Measurements from ENCODE around the gene SNX1.

The SNX1 gene

DNA sequence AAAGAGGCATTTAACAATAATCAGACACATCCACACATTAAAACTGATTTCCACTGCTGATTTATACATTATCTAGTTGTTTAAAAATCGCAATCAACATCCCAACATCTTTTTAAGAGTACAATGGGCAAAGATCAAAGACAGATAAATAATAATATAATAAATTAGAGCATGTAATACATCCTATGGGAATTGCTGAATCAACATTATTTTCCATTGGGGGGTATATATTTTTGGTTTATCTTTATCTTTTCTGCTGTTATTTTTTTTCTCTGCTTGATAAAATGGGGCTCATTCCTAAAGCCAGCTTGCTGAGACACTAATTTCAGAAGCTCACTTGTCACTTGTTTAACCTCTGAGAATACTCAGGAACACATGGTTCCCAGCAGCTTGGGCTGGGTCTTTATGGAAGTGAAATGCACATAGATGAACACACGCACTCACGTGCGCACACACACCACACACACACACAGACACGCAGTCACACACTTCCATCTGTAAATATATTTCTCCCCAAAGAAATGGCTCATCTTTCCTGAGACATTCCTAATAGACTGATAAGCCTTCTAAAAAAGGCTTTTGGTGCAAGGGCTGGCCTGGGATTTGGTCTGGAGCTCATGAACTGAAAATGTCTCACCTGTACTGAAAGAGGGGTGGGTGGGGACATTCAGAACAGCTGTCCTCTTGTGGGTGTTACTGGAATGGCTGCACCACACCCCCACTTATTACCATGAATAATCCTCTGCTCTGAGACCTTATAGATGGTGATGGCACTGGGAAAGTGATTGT is 70.5 kb downstream of the SNX1 start:
- DNase-seq = no peak

DNA sequence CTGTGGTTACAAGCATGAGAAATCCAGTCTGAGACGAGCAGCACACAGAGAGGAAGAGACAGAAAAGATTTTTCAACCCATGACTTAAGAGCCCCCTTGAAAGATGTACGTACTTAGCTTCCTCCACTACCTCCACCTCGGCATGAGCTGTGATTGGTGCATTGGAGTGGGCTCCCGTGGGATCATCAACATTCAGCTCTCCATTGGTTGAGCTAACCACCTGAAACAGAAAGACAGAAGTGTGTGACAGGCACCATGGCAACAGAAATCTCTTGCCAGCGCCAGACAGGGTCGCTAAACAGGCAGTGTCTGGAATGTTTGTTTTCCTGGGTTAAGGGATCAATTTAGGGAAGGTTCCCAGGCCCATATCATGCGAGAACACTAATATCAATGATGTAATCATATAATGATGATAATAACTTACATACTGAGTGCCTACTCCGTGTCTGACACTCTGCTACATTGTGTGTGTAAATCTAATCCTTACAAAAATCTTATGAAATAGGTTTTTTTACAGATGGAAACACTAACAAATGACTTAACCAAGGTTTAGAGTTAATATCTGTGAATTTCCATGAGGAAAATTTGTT is 84.5 kb downstream of the SNX1 start:
- DNase-seq = no peak

DNA sequence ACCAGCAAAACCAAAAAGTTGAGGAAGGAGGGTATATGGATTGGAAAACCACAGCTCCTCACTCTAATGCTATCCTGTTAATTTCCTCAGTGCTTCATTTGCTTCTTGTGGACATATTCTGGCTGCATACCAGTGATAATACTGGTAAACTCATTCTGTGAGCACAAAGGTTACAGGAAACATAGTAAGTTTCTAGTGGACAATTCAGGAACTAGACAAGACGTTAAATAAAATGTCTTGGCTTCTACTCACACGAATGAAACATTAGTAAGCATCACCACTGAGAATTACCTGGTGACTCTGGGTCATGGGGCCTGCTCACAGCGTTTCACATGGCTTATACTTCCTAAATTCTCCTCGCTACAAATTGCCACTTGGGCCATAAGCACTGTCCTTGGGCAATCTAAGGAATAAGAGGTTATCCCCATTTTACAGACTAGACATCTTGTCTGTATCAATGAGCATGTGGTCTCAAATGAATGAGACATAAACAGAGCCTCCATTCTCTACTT is 87.1 kb downstream of the SNX1 start:
- no peak for DNase-seq

DNA sequence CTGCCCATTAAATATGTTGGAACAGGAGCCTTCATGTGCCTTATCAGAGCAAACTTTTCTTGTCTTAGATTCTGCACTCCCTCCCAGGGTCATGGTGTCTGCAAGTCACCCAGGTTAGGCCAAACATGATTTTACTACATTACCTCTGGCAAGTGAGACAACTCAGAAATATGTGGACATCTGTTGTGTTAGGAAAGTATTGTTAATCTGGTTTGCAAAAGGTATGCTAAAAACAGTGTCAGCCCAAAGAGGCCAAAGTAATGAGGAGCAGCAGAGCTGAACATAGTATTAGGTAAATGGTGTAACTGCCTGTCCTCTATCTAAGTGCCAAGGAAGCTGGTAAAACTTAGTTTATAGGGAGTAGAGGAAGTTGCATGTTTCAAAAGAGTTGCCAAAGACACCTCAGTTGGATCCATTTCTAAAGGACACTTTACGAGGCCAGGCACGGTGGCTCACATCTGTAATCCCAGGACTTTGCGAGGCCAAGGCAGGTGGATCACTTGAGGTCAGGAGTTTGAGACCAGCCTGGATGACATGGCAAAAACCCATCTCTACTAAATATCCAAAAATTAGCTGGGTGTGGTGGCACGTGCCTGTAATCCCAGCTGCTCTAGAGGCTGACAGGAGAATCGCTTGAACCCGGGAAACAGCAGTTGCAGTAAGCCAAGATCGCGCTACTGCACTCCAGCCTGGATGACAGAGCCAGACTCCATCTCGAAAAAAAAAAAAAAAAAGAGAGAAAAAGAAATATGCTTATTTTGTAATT is 89.5 kb downstream of the SNX1 start:
- DNase-seq = no peak

DNA sequence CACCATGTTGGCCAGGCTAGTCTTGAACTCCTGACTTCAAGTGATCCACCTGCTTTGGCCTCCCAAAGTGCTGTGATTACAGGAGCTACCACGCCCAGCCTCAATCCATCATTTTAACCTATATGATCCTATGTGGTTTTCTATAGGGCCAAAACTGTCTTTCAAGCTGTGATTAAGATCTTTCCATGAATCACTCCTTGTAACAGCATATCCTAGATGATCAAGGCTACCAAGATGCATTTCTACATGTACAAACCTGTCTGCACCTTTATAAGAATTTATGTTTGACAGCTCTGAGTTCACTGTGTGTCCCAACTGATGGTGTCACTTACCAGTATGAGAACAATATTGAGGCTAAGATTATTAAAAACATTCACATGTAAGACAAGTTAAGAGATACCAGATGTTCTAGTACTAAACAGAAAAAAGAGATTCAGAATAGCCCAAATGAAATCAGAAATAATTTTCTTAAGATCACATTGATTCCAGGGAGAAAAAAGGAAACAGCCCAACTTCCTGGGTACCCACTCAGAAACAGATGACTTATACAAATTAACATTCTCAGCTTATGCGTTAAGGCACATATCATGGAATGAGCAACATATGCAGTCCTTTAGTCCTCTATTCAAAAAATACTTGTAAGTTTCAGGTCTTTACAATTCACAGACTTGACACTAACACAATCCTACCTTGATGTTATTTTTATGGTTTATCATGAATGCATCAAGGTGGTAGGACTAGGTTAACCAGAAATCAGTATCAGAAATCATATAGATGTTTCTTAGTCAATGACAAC is 91.8 kb downstream of the SNX1 start:
- DNase-seq = no peak
